Measurements from ENCODE around the gene CHST15.

CHST15 gene

DNA sequence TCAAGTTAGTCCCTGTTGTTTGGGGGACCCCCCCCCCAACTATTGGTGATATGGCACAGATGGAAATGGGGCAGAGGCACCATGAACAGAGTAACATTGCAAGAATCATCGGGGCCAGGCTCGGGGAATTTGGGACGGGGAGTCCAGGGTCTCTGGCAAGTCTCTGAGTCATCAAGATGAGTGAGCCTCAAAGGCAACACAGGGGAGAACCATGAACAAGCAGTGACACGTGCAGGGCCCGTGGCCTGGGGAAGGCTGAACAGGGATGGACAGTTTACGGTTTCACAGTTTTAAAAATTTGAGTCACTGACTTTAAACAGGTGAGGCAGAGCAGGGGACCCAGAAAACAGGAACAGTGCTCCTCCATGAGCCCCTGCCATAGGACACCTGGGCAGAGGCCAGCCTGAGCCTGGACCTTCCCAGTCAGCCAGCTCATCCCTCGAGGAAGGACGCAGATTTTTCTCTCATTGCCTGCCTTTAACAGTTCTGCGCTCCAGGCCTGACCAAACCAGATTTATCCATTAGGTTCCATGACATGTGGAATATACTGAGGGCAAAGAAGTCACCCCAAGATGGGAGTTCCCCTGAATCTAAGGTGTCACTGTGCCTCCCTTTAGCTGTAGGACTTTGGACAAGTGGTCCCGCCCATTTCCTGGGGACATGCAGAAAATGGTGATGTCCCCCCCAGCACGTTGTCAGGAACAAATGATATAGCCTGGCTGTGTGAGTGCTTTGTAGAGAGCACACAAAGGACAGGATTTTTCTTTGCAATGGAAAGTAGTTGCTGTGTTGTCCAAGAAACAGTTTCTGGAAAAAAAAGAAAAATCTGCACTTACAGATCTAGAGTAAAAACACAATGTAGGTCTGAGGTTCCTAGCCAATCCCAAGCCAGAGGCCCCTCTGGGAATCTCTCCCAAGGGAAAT lies 23.8 kb downstream of the CHST15 start:
- peaks cover 15% of the 10 kb centered on the region for H3K4me1 ChIP-seq
- TF ChIP-seq, protein P1, sequence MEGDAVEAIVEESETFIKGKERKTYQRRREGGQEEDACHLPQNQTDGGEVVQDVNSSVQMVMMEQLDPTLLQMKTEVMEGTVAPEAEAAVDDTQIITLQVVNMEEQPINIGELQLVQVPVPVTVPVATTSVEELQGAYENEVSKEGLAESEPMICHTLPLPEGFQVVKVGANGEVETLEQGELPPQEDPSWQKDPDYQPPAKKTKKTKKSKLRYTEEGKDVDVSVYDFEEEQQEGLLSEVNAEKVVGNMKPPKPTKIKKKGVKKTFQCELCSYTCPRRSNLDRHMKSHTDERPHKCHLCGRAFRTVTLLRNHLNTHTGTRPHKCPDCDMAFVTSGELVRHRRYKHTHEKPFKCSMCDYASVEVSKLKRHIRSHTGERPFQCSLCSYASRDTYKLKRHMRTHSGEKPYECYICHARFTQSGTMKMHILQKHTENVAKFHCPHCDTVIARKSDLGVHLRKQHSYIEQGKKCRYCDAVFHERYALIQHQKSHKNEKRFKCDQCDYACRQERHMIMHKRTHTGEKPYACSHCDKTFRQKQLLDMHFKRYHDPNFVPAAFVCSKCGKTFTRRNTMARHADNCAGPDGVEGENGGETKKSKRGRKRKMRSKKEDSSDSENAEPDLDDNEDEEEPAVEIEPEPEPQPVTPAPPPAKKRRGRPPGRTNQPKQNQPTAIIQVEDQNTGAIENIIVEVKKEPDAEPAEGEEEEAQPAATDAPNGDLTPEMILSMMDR (IDR thresholded peaks at IDR 0.05; ENCODE audit: low read depth, low read length): no peak

DNA sequence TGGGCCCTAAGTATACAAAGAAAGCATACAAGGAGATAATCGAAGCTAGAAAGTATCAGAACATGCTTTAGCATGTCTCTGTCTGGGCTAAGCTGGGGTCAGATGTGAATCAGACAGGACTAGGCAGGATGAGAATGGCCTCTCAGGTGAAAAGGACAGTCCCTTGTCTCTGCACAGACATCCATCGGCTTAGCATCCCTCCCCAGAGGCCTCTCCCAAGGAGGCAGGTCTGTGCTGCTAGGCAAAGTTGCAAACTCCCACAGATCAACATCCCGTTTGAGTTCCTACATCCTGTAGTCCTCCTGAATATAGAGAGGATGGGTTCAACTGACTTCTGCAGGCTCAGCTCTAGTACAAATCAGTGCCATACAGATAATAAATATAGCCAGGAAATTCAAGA lies 24.5 kb downstream of the CHST15 start:
- no peak overlapping the region for H3K4me3 ChIP-seq (ENCODE audit: low read depth, low read length)
- TF ChIP-seq, protein P1 (IDR thresholded peaks at IDR 0.05; ENCODE audit: low read depth, low read length): no peak
- H3K4me1 ChIP-seq: peaks cover 15% of the 10 kb centered on the region
- H3K36me3 ChIP-seq: no peaks in the 10 kb centered on the region
- no peaks in the 10 kb centered on the region for H3K27me3 ChIP-seq
- no peak for DNase-seq
- H3K9me3 ChIP-seq: no peaks in the 10 kb centered on the region

More for the DNA sequence above, 23.8 kb downstream of the CHST15 start:
- no peaks in the 10 kb centered on the region for H3K36me3 ChIP-seq
- H3K27me3 ChIP-seq: no peaks in the 10 kb centered on the region
- no peak overlapping the region for H3K4me3 ChIP-seq (ENCODE audit: low read depth, low read length)
- no peak for DNase-seq
- no peaks in the 10 kb centered on the region for H3K9me3 ChIP-seq

DNA sequence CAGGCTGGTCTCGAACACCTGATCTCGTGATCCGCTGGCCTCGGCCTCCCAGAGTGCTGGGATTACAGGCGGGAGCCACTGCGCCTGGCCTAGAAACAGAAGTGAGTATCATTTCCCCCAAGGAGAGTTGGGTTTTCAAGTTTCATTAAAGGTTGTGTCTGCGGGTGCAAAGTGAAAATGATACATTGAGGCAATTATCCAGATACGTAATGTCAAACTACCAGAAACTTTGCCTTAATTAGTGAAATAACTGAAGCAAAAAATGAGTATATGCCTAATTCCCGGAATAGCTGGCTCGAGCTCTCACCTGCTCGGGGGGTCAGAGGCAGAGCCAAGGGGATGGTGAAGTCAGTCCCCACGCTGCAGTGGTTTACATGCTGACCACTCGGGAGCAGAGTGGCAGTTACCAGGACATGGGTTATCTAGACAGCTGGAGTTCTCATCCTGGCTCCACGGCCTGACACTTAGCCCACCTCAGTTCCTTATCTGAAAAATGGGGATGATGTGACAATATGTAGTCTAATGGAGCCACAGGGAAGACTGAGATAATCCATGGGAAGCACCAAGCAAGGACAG lies 25.5 kb downstream of the CHST15 start:
- H3K4me1 ChIP-seq: peaks cover 13% of the 10 kb centered on the region
- no peaks in the 10 kb centered on the region for H3K27me3 ChIP-seq
- H3K9me3 ChIP-seq: no peaks in the 10 kb centered on the region
- TF ChIP-seq, protein P1 (IDR thresholded peaks at IDR 0.05; ENCODE audit: low read depth, low read length): no peak
- H3K4me3 ChIP-seq (ENCODE audit: low read depth, low read length): no peak overlapping the region
- H3K36me3 ChIP-seq: no peaks in the 10 kb centered on the region
- no peak for DNase-seq

DNA sequence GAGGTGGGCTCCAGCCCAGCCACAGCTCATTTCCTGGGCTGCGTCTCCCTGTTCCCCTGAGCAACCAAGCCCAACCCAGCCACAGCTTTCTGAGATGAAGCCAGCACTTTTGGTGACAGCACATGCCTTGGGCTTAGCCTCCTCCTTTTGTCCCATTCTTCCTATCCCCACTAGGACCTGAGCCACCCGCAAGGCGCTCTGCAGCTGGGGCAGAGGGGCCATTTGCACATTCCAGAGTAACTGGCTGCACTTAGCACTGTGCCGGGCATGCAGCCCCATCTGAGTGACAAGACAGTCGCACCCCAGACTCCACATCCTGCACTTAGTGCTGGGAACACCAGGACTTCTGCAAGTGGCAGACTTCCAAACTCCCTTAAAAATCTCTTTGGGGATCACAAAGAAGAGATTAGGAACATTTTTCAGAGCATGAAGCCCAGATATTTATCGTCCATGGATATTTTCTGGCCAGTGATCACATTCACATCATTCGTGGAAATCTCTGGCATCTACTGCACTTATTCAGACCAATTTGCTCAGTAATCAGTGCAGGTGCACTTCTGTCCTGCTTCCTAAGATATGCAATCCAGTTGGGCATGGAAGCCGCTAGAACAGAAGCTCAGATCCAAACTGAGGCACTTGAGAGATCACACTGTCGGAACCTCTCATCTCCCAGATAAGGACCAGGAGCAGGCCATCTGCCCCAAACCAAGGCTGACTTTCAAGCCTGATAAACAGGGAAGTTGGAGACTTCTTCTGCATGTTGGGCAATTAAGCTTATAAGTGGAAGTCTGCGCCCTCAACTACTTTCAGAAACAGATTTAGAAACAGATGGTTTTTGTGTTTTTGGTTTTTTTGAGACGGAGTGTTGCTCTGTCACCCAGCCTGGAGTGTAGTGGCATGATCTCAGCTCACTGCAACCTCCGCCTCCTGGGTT lies 26.4 kb downstream of the CHST15 start:
- Histone ChIP-seq H3K4me3 (ENCODE audit: low read depth, low read length) (no peak overlapping the region), H3K27me3 (no peaks in the 10 kb centered on the region), H3K9me3 (no peaks in the 10 kb centered on the region), H3K4me1 (peaks cover 12% of the 10 kb centered on the region), H3K36me3 (no peaks in the 10 kb centered on the region)
- TF ChIP-seq, protein P1 (IDR thresholded peaks at IDR 0.05; ENCODE audit: low read depth, low read length): no peak
- peak; percentile 52 for DNase-seq

DNA sequence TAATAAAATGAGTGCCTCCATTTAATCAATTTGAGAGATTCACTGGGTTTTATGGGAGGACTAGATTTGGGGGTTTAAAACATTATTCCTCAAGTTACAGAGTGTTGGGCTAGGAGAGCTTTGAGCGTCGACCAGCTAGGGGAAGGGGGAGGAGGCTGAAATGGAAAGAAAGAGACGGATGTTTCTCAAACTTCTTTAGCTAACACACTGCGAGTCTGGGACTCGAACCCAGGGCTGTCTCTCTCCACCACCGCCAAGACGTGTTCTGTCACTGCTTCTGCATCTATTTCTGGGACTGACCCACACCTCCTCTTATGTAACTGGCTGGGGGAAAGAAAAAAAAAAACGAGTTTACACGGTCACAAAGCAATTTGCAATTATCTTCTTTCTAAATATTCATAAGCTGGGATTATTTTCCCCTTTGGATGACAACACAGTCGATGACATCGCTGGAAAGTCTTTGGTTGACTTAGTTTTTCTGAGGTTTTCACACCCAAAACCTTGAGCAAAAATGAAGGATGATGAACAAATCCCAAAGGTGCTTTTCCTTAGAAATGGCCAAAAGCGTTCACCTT lies 27.2 kb downstream of the CHST15 start:
- no peaks in the 10 kb centered on the region for H3K36me3 ChIP-seq
- no peak for DNase-seq
- TF ChIP-seq, protein P1 (IDR thresholded peaks at IDR 0.05; ENCODE audit: low read depth, low read length): no peak
- H3K27me3 ChIP-seq: no peaks in the 10 kb centered on the region
- peaks cover 16% of the 10 kb centered on the region for H3K4me1 ChIP-seq
- H3K4me3 ChIP-seq (ENCODE audit: low read depth, low read length): no peak overlapping the region
- H3K9me3 ChIP-seq: no peaks in the 10 kb centered on the region

All from BE2C (cell line).